ENCODE measurements around the gene PTGIS.

The PTGIS gene

DNA sequence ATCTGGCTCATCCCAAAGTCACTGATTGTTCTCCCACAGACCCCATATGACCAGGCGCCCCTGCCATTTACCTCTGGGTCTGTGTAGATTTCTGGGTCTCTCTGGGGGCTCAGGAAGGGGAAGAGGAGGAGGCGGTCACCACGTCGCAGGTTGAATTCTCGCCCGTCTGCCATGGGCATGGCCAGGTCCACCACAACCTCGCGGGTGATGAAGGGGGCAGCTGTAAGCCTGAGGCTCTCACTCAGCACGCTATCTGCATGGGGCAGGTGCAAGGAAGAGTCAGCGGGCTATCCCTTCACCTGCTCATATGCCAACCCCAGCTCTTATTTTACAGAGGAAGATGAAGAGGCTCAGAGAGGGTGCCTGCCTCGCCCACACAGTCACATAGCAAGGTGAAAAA lies 54.9 kb downstream of the PTGIS start:
- no peak overlapping the region for H3K4me3 ChIP-seq
- no peak overlapping the region for H3K27ac ChIP-seq

DNA sequence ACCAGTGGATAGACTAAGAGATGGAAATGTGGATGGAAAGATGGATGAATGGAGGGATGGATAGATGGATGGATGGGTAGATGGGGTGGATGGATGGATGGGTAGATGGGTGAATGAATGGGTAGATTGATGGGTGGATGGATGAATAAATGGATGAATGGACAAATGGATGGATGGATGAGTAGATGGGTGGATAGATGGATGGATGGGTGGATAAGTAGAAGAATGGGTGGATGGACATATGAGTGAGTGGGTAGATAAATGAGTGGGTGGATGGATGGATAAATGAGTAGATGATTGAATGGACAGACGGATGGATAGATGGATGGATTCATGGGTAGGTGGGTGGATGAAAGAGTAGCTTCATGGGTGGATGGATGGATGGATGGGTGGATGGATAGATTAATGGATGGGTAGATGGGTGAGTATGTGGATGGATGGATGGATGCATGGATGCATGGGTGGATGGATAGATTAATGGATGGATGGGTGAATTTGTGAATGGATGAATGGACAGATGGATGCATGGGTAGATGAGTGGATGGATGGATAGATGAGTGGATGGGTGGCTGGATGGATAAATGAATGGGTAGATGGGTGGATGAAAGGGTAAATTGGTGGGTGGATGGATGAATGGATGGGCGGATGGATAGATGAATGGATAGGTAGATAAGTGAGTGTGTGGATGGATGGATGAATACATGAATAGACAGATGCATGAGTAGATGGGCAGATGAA lies 56.0 kb downstream of the PTGIS start:
- Histone ChIP-seq H3K27ac (no peak overlapping the region), H3K4me3 (no peak overlapping the region)

DNA sequence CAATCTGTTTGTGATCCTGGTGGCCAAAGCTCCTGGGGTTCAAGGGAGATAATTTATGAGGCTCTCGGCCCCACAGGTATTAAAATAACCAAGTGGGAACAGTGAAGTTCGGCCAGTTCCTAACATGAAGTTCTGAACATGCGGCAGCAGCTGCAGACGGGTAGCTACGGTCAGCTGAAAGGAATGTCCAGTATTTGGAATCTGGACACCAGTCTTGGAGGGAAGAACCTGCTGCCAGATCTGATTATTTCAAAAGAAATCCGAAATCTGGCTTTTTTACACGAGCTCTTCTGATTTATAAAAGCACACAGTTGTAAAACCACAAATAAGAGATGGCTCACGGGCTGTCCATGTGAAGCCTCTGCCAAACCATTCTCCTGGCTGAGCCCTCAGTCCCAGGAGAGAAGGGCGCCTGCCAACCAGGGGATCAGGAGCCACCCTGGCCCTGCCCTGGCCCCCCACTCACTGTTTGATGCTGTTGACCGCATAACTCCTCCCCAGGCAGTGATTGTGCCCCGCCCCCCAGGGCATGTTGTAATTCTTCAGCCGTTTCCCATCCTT lies 57.3 kb downstream of the PTGIS start:
- peak overlapping the region in 2 of 21 experiments; percentile 9 to 46 for H3K27ac ChIP-seq
- H3K4me3 ChIP-seq, result no peak overlapping the region

DNA sequence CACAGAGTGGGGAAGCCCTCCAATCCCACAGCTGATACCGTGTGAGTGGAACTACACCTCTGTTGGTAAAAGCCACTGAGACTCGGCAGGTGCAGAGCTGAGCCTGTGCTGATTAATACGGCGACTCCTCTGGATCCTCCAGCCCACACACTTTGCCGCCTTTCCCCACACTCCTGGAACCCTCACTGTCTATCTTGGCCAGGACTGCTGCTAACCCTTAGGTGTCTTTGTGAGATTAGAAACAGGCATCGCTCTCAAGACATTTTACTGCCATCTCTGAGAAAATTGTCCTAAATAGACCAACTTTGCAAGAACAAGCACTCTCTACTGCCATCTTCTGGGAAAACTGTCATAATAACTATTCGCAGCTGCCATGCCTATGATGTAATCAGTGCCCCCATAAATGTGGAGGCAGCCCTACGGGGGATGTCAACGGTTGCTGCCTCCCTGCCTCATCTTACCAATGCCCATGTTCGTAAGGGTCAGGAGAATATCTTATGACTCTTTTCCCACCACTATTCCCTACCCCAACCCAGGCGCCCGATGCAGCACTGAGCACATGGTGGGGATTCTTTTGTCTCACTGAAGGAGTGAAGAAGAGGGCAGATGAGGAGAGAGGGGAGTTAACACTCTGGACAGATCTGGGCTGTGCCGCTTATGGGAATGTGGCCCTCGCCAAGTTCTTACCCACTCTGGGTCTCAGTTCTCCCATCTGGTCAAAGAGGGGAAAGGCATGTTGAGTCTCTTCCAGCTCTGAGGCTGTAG lies 59.3 kb downstream of the PTGIS start:
- H3K27ac ChIP-seq, result no peak overlapping the region

DNA sequence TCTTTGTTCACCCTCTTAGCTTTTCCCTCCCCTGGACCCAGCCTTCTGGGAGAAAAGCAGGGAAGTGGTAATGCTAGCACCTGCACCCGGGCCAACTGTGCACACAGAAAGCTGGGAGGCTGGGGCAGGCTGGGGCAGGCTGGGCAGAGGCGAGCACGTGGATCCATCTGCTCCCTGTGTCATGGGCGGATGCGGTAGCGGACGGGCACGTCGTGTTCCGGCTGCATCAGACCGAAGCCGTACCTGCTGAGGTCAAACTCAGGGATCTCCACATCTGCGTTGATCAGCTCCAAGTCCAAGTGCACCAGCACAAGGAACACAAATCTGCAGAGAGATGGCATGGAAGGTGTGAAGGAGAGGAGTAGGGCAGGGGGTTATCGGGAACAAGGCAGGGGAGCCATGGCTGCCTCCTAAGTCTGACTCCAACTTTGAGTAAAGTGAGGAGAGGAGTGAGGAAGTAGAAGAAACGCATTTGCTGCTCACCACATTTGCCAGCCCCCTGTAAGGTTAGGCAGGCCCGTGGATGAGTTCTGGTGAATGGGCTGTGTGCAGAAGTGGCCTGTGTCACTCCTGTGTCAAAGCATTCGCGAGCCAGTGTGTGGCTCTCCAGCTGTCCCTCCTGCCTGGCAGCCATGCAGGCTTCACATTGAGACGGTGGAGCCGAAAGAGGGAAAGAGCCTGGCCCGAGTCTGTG lies 60.0 kb downstream of the PTGIS start:
- Histone ChIP-seq H3K4me3 (no peak overlapping the region), H3K27ac (no peak overlapping the region)

More for the DNA sequence above, 59.3 kb downstream of the PTGIS start:
- no peak overlapping the region for H3K4me3 ChIP-seq

DNA sequence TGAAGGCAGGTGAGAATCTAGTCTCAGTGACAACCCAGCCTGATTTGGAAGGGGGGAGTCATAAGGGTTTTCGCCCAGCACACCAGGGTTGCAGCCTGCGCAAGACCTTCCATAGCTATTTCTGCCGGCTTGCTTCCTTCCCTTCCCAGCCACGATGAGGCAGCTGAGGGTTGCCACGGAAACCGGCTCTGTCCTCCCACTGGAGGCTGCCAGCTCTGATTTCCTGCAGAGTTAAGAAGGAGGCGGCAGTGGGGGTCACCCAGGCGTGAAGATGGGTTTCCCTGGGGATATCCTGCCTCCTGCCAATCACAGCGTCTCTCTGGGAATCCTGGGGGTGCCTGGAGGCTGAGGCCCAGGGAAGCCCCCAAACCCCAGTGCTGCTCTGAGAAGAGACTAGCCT lies 62.4 kb downstream of the PTGIS start:
- H3K27ac ChIP-seq, result no peak overlapping the region
- H3K4me3 ChIP-seq, result no peak overlapping the region

DNA sequence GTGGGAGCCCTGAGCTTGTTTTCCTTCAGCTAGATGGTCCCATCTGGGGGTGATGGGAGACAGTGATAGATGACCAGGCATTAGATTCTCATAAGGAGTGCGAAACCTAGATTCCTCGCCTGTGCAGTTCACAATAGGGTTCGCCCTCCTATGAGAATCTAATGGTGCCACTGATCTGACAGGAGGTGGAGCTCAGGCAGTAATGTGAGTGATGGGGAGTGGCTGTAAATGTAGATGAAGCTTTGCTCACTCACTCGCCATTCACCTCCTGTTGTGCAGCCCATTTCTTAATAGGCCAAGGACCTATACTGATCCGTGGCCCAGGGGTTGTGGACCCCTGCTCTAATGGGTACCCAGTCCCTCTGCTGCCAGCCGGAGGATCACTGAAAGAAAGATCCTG lies 64.8 kb downstream of the PTGIS start:
- Histone ChIP-seq H3K27ac (no peak overlapping the region), H3K4me3 (no peak overlapping the region)

DNA sequence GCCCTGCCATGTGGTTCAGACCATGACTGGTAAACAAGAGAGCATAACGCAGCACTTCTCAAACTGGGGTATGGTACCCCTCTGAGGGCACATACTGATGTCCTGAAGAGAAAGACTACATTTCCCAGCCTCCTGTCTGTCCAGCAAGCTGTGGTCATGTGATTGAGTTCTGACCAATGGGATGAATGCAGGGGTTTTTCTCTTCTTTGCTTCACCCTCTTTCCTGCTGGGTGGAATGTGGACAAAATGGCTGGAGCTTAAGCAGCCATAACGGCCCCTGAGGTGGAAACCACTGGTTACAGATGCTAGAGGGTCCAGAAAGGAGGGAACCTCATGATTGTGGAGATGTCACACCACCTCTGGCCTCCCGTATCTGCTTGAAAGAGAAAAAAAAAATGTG lies 66.0 kb downstream of the PTGIS start:
- Histone ChIP-seq H3K4me3 (no peak overlapping the region), H3K27ac (no peak overlapping the region)

DNA sequence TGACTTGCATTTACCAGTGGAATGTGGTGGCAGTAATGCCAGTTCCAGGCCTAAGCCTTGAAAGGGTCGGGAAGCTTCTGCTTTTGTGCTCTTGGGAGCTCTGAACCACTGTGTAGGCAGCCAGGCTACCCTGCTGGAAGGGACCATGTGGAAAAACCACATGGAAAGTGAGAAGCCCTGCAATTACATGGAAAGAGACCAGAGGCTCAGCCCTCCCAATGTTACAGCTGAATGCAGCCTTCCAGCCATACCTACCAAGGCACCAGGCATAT lies 70.6 kb downstream of the PTGIS start:
- Histone ChIP-seq H3K4me3 (no peak overlapping the region), H3K27ac (no peak overlapping the region)

DNA sequence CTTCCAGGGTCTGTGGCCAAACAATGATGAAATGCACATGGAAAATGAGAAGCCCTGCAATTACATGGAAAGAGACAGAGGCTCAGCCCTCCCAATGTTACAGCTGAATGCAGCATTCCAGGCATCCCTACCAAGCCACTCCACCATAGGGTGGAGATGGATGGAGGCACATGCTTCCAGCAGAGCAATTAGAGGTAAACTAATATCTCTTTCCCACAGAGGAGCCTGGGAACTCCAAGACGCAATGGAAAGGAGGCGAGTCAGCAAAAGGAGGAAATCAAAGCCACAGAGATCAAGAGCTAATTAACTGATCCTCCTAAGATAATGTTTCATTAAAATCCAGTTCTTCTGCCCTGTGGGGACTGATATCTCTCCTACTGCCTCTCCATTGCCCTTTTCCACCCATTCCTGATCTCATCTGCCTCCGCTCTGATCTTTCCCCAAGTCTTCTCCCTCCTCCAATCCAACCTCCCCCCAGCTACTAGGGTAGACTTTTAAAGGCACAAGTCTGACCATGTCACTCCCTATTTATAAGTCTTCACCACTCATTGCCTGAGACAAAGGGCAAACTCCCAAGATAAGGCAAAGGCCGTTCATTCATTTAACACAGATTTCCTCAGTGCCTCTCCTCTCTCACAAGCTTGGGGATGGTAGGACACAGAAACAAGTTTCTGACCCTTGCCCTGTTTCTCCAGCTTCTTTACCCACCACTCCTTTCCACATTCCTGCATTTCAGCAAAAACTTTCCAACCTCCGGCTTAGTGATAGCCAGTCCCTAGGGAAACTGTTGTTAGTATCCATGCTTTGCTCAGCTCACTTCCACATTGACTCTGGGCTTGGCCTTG lies 71.2 kb downstream of the PTGIS start:
- no peak overlapping the region for H3K27ac ChIP-seq

DNA sequence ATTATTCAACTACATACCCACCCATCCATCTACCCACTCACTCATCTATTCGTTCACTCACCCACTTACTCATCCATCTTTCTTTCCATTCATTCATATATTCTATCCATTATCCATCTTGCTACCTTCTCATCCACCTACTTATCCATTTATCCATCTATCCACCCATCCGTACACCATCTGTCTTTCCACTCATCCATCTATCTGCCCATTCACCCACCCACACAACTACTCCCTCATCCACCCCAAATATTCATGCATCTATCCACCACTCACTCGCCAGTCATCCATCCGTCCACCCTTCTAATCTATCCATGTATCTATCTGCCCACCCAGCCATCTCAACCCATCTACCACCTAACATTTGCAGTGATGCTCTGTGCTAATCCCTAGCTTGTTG lies 71.9 kb downstream of the PTGIS start:
- Histone ChIP-seq H3K4me3 (no peak overlapping the region), H3K27ac (no peak overlapping the region)

More for the DNA sequence above, 71.2 kb downstream of the PTGIS start:
- H3K4me3 ChIP-seq, result no peak overlapping the region

DNA sequence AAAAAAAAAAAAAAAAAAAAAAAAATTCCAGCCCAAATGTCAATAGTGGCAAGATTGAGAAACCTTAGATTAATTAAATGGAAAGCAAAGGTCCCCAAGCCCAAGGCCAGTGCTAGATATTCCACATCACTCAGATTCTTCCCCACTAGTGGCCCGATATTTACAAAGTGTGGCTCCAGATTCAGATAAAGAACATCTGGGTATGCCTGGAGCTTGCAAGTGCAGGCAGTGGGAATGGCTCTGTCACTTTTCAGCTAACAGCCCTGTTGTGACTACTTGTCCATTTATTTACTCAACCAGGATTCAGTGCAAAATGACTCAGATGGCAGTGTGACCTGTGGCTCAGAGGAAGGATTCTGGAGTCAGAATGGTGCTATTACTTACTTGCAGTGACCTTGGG lies 77.2 kb downstream of the PTGIS start:
- Histone ChIP-seq H3K27ac (no peak overlapping the region), H3K4me3 (no peak overlapping the region)

DNA sequence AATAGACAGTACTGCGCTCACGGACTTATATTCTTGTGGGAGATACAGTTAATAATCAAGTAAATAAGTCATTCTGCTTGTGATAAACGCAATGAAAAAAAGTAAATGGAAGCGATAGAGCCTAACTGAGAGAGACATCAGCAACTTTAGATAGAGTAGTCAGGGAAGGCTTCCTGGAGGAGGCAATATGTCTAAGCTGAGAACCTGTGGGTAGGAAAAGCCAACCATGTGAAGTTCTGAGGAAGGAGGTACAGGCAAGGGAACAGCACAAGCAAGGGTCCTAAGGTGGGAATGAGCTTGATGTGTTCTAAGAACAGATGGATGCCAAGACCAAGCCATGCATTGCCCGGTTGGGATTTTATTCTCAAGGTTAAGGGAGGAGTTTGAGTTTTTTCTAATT lies 78.2 kb downstream of the PTGIS start:
- Histone ChIP-seq H3K27ac (no peak overlapping the region), H3K4me3 (no peak overlapping the region)

DNA sequence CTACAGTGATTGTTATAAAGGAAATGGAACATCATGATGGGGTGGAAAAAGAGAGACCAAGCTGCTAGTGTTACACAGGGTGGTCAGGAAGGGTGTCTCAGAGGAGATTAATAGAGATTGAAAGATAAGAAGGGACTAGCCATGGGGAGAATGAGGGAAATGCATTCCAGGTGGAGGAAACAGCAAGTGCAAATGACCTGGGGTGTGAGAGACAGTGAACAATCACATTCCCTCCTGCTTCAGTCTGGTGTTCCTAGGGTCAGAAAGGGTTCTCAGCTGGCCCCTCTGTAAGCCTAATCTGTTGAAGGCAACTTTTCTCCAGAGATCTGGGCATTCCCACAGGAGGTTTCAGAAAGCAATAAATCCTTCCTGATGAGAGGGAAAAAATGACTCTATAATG lies 81.9 kb downstream of the PTGIS start:
- no peak overlapping the region for H3K27ac ChIP-seq
- H3K4me3 ChIP-seq, result no peak overlapping the region

DNA sequence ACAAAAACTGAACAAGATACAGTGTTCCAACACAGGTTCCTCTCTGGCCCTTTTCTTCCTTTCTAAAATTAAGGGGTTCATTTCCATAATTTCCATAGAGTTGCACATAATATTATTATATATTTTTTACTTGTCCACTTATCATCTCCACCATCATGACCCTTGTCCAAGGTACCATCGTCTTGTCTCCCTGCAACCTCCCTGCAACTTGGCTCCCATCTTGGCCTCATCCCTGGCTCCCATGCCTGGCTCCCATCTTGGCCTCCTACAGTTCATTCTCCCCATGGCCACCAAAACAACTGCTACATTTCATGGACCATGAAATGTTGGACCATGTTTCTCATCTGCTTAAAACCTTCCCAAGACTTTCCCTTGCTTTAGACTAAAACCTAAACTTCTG lies 82.4 kb downstream of the PTGIS start:
- Histone ChIP-seq H3K4me3 (no peak overlapping the region), H3K27ac (no peak overlapping the region)

DNA sequence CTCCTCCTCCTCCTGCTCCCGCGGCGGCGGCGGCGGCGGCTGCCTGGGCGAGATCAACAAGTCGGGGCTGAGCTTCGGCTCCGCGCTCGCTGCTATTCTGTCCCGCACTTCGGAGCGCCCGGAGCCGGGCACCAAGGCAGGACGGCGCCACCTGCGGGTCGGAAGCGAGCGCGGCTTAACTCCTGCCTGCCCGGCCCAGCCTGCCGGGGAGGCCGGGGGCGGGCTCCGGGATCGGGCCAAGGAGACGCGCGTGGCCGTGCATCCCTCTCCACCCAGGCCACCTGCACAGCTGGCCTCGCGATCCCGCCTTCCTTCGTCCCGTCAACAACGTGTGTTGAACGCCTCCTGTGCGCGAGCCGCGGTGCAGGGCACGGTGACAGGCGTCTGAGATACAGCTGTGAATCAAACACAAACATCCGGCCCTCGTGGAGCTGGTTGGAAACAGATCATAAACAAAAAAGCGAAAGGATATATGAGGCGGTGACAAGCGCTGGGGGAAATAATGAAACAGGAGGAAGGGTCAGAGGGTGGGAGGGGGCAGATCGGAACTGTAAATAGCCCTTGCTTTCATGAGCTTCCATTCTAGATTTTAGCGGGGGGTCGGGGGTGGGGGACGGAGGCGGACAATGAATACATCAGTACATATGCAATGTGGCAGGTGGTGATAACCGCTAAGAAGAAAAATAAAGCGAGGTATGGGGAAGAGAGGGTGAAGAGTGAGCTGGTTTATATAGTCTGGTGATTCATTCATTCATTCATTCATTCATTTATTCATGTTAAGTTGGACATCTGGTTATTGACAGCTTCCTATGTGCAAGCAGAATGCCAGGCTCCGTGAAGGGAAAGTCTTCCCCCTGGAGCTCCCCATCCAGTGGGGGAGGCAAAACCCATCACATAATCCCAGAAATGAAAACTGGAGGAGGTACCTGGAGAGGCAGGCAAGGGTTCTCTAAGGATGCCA lies 83.5 kb downstream of the PTGIS start:
- Histone ChIP-seq H3K27ac (no peak overlapping the region), H3K4me3 (peak overlapping the region; percentile 2 to 33 (median 10))

DNA sequence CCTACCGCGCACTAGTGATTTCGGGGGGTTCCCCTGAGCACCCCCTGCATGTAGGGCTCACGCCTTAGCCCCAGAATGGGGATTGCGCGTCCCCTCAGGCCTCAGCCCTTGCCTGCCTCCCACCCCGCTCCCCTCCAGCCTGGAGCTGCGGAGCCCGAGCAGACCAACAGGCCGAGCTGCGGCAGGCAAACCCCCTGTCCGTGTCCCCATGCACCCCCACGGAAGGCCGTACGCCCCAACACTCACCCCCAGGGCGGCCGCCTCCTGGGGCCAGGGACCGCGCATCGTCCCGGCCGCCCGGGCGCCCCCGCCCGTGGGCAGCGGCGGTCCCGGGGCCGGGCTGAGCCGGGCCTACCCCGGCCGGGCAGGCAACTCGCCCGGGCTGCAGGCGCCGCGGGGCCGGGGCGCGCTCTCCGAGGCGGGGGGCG lies 84.2 kb downstream of the PTGIS start:
- H3K27ac ChIP-seq, result no peak overlapping the region
- H3K4me3 ChIP-seq, result peak overlapping the region in 2 of 7 experiments; percentile 14 to 15

DNA sequence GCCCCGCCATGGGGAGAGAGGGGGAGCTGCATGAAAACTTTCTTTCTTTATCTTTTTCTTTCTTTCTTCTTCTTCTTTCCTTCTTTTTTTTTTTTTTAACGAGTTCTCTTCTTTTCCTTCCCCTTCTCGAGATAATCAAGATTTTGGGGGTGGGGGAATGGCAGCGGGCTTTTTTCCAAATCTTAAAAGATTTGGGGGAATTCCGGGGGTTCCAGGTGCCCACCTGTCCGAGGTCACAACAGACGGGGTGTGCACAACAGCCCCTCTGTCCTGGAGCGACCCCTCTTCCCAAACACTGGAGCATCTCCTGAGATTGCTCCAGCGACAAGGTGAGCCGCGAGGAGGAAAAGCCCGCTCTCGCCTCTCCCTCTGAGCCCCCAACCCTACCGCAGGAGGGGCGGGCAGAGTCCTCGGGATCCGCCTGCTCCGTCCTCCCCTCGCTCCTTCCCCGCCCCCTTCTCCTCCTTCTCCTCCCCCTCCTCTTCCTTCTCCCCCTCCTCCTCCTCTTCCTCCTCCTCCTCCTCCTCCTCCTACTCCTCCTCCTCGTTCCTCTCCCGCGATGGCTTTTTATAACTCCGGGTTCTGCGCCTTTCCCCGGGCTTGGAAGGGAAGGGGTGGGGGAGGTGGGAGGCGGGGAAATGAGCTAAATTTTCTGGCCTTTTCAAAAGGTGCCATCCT lies 84.8 kb downstream of the PTGIS start:
- no peak overlapping the region for H3K27ac ChIP-seq
- peak overlapping the region in 2 of 7 experiments; percentile 14 to 15 for H3K4me3 ChIP-seq

Measured in skin epidermis (tissue), 12 donors.